K562 (cell line): Measurements from ENCODE around the gene TBC1D17. TPM values are rescaled to one million over a fixed set of nuclear protein-coding genes. Genes with fewer than 3 reads are reported as not detected.

Experiments used
- ATAC-seq: fragments of 200-7000 bp; cut with Tn5 transposase; 3 replicates; pipeline ENCODE4 v1.9.1; 2020; ENCODE audit warnings: moderate library complexity
- BruUV-seq: library from RNA; stranded (reverse); fragments of 400-500 nt; replicated peaks from 2 replicates; lab custom pipeline; 2021; lab: Mats Ljungman, UMichigan
- CTCF ChIA-PET: fragments of 300-600 bp; formaldehyde crosslinking; extraction: SDS; loops from one replicate; lab custom pipeline; 2021; ENCODE audit warnings: low intra/inter-chr PET ratio; lab: Yijun Ruan, JAX
- POLR2A ChIA-PET: fragments of 300-600, 350-650 bp; sonication (Branson Sonifier 250); formaldehyde crosslinking; extraction: SDS; loops from one replicate; lab custom pipeline; 2021; ENCODE audit warnings: antibody characterized with exemption, inconsistent platforms; lab: Yijun Ruan, JAX
- DNase-seq, 4 experiments: peaks; one replicate each; pipeline versions ENCODE4 v3.0.0 to v3.0.0-alpha.2; 2011 to 2018; ENCODE audit warnings: low spot score in 3 of 4, mixed read lengths in 3 of 4; ENCODE audit errors: extremely low read depth in 1 of 4
- FAIRE-seq: peaks from 2 replicates; lab custom pipeline; 2011; peaks lifted over from hg19 to GRCh38; lab: Jason Lieb, UNC
- H2AFZ ChIP-seq: 2 replicates; pipeline ENCODE4 v1.6.0; 2011; ENCODE audit warnings: low read depth, low read length, control low read depth, inconsistent platforms
- H3K27ac ChIP-seq: fragments of 200-600 bp; 3 replicates; pipeline ENCODE4 v1.8.0; 2011; ENCODE audit warnings: low read depth, mild to moderate bottlenecking, control low read depth, inconsistent platforms, low read length, moderate library complexity, mixed read lengths; ENCODE audit errors: extremely low read depth
- H3K27me3 ChIP-seq, 2 experiments: fragments of 300-600 bp in 1 of 2; 2 replicates in 1 of 2; 3 replicates in 1 of 2; pipeline versions ENCODE4 v1.6.0 to v1.8.0; 2011; ENCODE audit warnings: inconsistent platforms in 2 of 2, low read length in 2 of 2, mild to moderate bottlenecking in 1 of 2, mixed read lengths in 1 of 2, moderate library complexity in 1 of 2; ENCODE audit not compliant: control insufficient read depth in 2 of 2, insufficient read depth in 2 of 2
- H3K36me3 ChIP-seq: fragments of 300-600 bp; 3 replicates; pipeline ENCODE4 v1.8.0; 2011; ENCODE audit warnings: mild to moderate bottlenecking, low read length, inconsistent platforms; ENCODE audit not compliant: control insufficient read depth, insufficient read depth
- H3K4me1 ChIP-seq, 2 experiments: fragments of 200-600 bp in 1 of 2; replicated peaks in 1 of 2; 2 replicates in 1 of 2; 3 replicates in 1 of 2; pipeline versions ENCODE4 v1.5.1 to v1.8.0; 2011; ENCODE audit warnings: inconsistent platforms in 2 of 2, low read length in 2 of 2, mild to moderate bottlenecking in 1 of 2, mixed read lengths in 1 of 2, moderate library complexity in 1 of 2; ENCODE audit not compliant: control insufficient read depth in 2 of 2, insufficient read depth in 2 of 2
- H3K4me2 ChIP-seq: 2 replicates; pipeline ENCODE4 v1.6.1; 2011; ENCODE audit warnings: low read length, control low read depth, inconsistent platforms, mixed read lengths; ENCODE audit not compliant: insufficient read depth
- H3K4me3 ChIP-seq: fragments of 200-600 bp; sonication (generic), shearing (Covaris generic); 2 replicates; pipeline ENCODE4 v1.5.1; 2016; ENCODE audit warnings: control low read depth, inconsistent platforms
- H3K79me2 ChIP-seq: fragments of 200-600 bp; 3 replicates; pipeline ENCODE4 v1.8.0; 2011; ENCODE audit warnings: low read length, inconsistent platforms; ENCODE audit not compliant: control insufficient read depth, insufficient read depth
- H3K9ac ChIP-seq, 2 experiments: 2 replicates each; pipeline versions ENCODE4 v1.6.0 to v1.6.1; 2011; ENCODE audit warnings: low read depth in 2 of 2, low read length in 2 of 2, control low read depth in 1 of 2, inconsistent platforms in 1 of 2, mild to moderate bottlenecking in 1 of 2, mixed read lengths in 1 of 2; ENCODE audit not compliant: insufficient read depth in 1 of 2
- H3K9me1 ChIP-seq: one replicate; pipeline ENCODE4 v1.6.0; 2011; ENCODE audit warnings: inconsistent platforms, mild to moderate bottlenecking, low read length, moderate library complexity; ENCODE audit not compliant: control insufficient read depth, insufficient read depth
- H3K9me3 ChIP-seq: replicated peaks from 2 replicates; pipeline ENCODE4 v1.5.1; 2011; ENCODE audit warnings: low read depth, low read length, inconsistent platforms; ENCODE audit not compliant: control insufficient read depth, insufficient read depth
- H4K20me1 ChIP-seq: replicated peaks from 2 replicates; pipeline ENCODE4 v1.6.1; 2011; ENCODE audit warnings: low read length, inconsistent platforms, mixed read lengths; ENCODE audit not compliant: control insufficient read depth, insufficient read depth
- AFF1 ChIP-seq, 2 experiments: fragments of 450-650 bp; IDR thresholded peaks; 2 replicates each; pipeline ENCODE4 v1.6.1; 2018; ENCODE audit warnings: mild to moderate bottlenecking in 2 of 2, low read depth in 1 of 2; ENCODE audit not compliant: partially characterized antibody in 2 of 2
- DEAF1 ChIP-seq: fragments of 450-650 bp; formaldehyde crosslinking; IDR thresholded peaks from 2 replicates; pipeline ENCODE4 v1.4.0; 2020; ENCODE audit warnings: mild to moderate bottlenecking, moderate library complexity
- GATAD2A ChIP-seq: fragments of 450-650 bp; IDR thresholded peaks from 2 replicates; pipeline ENCODE4 v1.6.1; 2017
- HCFC1 ChIP-seq: IDR thresholded peaks from 2 replicates; pipeline ENCODE4 v1.6.1; 2012; ENCODE audit warnings: low read depth, low read length, improper control_type of control experiment
- POLR2G ChIP-seq: fragments of 200-400 bp; formaldehyde crosslinking; IDR thresholded peaks from 2 replicates; pipeline ENCODE4 v1.6.1; 2017; ENCODE audit warnings: low read depth, mild to moderate bottlenecking, antibody characterized with exemption, low read length, moderate library complexity
- RBFOX2 ChIP-seq: fragments of 200-400 bp; formaldehyde crosslinking; IDR thresholded peaks from 2 replicates; pipeline ENCODE4 v1.6.1; 2017; ENCODE audit warnings: low read depth, mild to moderate bottlenecking, low read length, moderate library complexity
- SIX5 ChIP-seq, 2 experiments: IDR thresholded peaks; 2 replicates each; pipeline ENCODE4 v1.6.1; 2011; ENCODE audit warnings: low read length in 2 of 2, borderline replicate concordance in 1 of 2, low read depth in 1 of 2, mild to moderate bottlenecking in 1 of 2, moderate library complexity in 1 of 2; ENCODE audit not compliant: insufficient read depth in 1 of 2
- WGBS: fragments of 100-300 bp; shearing (Covaris generic); methylation state at CpG from one replicate; pipeline ENCODE4 v1.1.6; 2016; ENCODE audit warnings: low coverage, mixed read lengths; ENCODE audit not compliant: insufficient coverage; ENCODE audit errors: missing lambda C conversion rate; 5-methylcytosine and 5-hydroxymethylcytosine counted together
- in situ Hi-C: fragments of 300-500 bp; cut with MboI; formaldehyde crosslinking; loops from 4 replicates; pipeline ENCODE4 v1.15.0; 2018; ENCODE audit warnings: inconsistent platforms, mixed read lengths
- intact Hi-C: fragments of 100-400 bp; cut with micrococcal nuclease; formaldehyde crosslinking; loops from 2 replicates; pipeline ENCODE4 v1.14.2; 2022
- polyA plus RNA-seq, 8 experiments: library from polyadenylated mRNA; depleted of rRNA in 4 of 8; stranded (reverse) in 5 of 8; unstranded in 3 of 8; fragments of >200 nt; fragmentation: Nextera tagmentation in 2 of 8; fragmentation: Illumina TruSeq in 1 of 8; extraction: Ambion mirVana in 2 of 8; extraction: Trizol in 1 of 8; gene quantifications; 2 replicates each; pipeline versions ENCODE4 v1.2.1 to v1.2.3, GENCODE V29; 2011 to 2014; ENCODE audit warnings: inconsistent platforms in 1 of 8, missing spikeins in 1 of 8
- total RNA-seq, 7 experiments: library from RNA; depleted of rRNA in 6 of 7; stranded (reverse); fragments of >200 nt in 6 of 7; fragmentation: Illumina TruSeq in 2 of 7; extraction: Trizol in 2 of 7; gene quantifications; 2 replicates each; pipeline versions ENCODE4 v1.2.1 to v1.2.3, GENCODE V29; 2011 to 2021; ENCODE audit warnings: low replicate concordance in 1 of 7

The TBC1D17 gene
- total and polyA plus RNA-seq, 9 of the 15 experiments (the other 6 are each of a cell fraction or from before 2014, with no cell fraction given), result 0.42 to 16.0 (median 3.8) TPM

- H3K27ac ChIP-seq, result no peak overlapping the region
- H3K36me3 ChIP-seq, result peaks cover 91% of the 10 kb centered on the region
- DNase-seq, result no peak
- in situ Hi-C loops (no loop called here), intact Hi-C loops (no loop called here)
- no TSS peak for BruUV-seq
- TF ChIP-seq HCFC1 (peak; percentile 70), POLR2G (0 out of 2 replicates have a peak, but pooled peaks have one; percentile 10), SIX5 (IDR thresholded peaks at IDR 0.05; ENCODE audit: borderline replicate concordance in 1 of 2, insufficient read depth in 1 of 2, low read depth in 1 of 2, low read length in 2 of 2) (peak in 1 of 2 experiments; percentile 18; a peak in 1 of 4 replicates), DEAF1 (no peak), RBFOX2 (peak; percentile 21; the same call in 1 of the 2 replicates), GATAD2A (no peak), AFF1 (IDR thresholded peaks at IDR 0.05; ENCODE audit: low read depth in 1 of 2, partially characterized antibody in 2 of 2) (peak in 1 of 2 experiments; percentile 91)
- no peaks in the 10 kb centered on the region for H3K9me3 ChIP-seq
- no peak for FAIRE-seq
- no peaks in the 10 kb centered on the region for H3K79me2 ChIP-seq
- H3K4me3 ChIP-seq, result no peak overlapping the region
- no peak overlapping the region for H2AFZ ChIP-seq
- ChIA-PET POLR2A (interaction anchor here (1.1 to 1.8 kb wide), 2 partner anchors 12 to 14 kb away, joined by 4 to 12 read pairs; partner anchors contain the start of gene PTOV1), CTCF (no interaction called here)
- H3K4me1 ChIP-seq, result peaks cover 0 to 20% of the 10 kb centered on the region in 2 experiments; a peak in 2 of 5 replicates
- H3K9me1 ChIP-seq, result peaks cover 2% of the 10 kb centered on the region
- WGBS, result 93% methylated on average over 18 of the region's 20 CpGs
- H3K4me2 ChIP-seq, result no peak overlapping the region
- H4K20me1 ChIP-seq, result no peaks in the 10 kb centered on the region
- peak; percentile 59; the same call in 2 of the 3 replicates for ATAC-seq
- H3K9ac ChIP-seq, result peak overlapping the region in 1 of 2 experiments; percentile 33; a peak in 1 of 4 replicates
- H3K27me3 ChIP-seq, result no peaks in the 10 kb centered on the region
These were observed 41.1 kb upstream of the TBC1D17 start for GRCh38 chr19:49836176-49837008.
